Retina (tissue), 1 donor: ENCODE results near the gene FGF6.

Source experiments
- DNase-seq: peaks from one replicate; pipeline ENCODE4 v3.0.0-alpha.2; 2016

FGF6 gene

DNA sequence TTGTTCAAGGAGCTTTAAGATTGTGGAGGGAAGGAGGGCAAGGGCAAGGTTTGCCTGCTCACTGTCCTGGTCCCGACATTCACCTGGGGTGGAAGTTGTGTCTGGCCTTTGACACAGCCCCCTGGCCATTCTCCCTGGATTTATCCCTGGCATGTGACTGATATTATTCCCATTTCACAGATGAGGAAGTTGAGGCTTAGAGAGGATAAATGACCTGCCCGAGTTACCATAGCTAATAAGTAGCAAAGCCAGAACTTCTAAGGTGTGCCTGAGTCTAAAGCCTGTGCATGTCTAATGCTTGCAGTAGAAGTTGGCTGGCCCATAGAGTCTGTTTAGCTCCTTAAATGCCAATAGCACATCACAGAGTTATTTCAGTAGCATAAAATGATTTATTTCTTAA is 720 bp upstream of the FGF6 start:
- DNase-seq: no peak

DNA sequence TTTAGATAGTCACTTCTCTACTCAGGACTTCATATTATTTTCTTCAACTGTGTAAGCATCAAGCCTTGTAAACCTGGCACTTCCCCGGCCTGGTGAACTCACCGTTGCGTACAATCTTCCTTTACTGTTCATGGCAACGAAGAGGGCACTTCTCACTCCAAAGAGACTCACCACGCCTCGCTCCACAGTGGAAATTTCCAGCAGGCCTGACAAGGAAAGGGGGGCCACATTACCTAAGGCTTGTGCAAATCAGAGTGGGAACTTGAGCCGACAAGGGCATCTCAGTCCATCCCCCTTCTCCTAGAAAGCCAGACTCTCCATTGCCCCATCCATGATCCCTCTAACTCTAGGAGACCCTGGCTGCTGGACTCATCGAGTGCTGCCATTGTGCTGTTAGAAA is 1.6 kb downstream of the FGF6 start:
- no peak for DNase-seq

DNA sequence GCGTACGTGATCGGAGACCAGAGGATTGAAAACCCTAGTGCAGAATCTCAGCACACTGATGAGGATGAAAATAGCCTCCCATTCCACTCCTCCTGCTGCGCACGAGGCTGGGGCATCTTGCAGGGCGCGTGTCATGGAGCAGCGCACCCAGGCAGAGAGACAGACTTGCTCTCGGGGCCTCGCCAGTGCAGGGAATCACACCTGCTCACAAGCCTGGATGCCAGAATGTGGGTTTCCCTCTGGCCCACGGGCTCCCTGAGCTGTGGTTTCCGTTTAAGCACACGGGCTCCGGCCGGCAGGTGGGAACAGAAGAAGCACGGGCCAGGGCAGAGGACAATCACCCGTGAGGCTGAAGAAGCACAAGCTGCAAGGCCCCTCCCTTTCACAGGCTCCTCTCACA is 2.0 kb downstream of the FGF6 start:
- DNase-seq: no peak

DNA sequence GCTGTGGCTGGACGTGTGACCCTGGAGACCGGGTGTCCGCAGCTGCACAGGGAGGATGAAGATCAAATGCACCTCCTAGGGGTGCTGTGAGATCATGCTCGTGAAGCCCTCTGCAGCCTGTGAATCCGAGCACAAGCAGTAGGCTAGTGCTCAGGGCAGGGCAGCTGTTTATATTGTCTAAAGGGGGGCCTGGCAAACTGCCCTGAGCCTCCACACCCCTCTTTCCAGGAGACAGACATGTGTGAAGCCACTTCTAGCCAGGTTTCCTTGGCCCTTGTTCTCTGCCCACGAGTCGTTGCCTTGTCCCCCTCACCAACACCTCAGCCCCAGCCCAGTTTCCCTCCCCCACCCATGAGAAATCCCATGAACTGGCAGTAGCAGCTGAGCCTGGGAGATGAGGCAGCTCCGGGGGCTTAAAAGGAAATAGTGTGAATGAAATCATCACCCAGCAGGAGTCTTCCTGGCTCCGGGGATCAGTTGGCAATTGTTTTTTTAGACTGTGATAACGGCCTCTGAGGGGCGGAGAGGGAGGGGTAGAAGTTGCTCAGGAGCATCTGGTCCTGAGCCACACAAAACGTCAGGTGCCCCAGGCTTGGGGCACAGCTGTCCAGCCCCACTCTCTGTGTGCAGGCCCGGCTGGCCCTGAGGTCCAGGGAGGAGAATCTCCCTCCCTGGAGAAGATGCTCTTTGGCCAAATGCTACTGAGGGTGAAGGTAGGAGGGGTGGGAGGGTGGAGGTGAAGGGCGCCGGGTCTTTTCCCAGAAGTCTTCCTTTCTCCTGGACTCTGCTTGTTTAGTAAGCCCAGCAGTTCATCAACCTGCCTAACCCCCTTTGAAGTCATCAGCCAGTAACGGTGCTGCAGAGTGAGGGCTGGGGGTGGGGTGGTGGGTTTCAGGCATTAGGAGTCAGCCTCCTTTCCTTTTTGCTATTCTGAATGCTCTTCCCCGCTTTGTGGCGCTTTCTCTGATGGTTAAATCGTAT is 4.0 kb downstream of the FGF6 start:
- DNase-seq: peak; percentile 55

DNA sequence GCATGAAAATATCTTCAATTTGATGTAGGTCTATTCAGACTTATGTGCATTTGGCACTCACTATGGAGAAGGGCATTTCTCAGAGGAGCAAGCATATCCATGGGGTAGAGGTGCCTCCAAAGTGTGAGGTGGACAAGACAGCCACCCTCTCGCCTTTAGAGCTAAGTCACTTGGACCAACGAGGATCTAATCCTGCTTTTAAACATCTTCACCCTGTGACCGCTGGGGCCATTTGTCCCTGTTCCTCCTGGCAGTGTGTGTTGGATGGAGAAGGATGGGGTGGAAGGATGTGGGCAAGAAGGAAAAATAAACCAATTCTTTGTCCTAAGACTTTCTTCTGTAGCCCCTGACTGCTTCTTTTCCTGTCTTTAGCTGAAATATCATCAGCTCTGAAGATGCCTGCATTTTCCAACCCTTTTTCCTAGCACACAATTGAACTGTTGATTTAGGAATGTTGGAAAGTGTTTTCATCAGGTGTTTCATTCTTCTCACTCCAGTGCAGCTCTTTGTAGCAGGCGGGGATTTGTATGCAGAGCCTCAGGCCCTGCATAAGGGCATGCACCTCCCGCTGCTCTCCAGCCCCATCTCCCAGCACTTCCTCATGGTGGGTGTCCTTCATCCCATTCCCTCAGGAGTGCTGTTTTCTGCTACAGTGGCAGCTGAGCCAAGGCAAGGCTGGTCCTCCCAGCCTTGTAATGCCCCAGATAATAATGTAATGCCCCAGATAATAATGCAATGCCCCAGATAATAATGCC is 5.3 kb downstream of the FGF6 start:
- DNase-seq: no peak

DNA sequence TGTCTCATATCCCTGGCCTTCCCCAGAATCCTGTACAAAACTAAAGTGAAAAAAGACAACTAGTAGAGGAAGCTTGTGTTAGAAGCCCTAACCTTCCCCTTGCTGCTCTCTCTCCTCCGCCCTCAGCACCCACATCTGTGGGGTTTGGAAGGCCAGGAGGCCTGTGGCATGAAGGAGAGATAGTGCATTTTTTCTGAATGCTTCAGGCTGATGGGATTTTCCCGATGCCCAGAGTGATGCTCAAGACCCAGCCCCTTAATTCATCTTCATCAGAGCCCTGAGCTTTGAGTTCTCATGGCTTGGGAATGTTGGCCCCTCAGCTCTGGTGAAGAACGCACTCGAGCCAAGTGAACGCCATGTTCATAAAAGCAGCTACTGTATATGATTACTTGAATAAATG is 5.9 kb downstream of the FGF6 start:
- no peak for DNase-seq

DNA sequence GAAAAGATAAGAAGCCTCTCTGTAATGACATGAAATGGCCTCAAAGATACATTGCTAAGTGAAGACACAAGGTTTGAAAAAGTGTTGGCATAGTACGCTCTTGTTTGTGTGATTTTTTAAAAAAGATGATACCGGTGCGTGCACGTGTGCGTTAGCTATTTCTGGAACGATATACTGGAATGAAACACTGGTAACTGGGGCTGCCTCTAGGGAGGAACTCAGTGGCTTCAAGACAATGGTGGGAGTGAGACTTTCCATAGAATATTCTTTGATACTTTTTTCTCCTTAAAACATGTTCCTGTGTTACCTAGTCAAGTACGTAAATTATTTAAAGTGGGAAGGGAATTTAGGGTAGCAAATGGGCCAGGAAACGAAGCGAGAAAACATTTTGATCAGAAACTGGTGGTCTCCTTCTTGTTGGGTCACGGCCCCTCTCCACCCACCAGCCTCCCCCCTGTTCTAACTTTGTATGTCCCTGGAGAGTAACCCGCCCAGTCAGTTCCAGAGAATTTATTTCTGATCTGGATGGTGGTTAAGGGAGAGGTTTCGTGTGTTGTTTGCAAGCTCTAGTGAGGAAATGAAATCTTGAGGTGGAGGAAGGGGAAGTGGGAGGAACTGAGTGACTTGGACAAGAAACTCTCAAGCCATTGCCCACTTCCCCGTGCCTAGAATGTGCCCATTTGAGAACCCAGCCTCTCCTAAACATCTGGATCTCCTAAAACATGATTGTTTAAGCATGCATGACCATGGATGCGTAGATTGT is 6.6 kb downstream of the FGF6 start:
- DNase-seq: no peak

DNA sequence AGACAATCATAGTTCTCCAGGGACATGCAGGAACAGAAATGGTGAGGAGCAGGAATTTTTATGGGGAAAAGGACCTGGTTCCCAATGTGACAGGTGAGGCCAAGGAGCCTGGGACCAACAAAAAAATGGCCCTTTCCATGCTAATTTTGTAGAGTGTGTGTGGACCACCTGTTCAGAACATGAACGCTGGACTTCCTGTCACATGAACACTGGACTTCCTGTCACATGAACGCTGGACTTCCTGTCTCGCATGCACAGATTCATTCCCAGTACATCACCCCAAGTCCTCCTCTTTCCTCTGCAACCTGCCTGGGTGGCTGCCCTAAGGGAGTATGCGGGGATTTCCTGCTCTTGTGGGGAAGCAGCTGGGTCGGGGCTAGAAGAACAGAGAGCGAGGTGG is 10.1 kb downstream of the FGF6 start:
- DNase-seq: no peak

DNA sequence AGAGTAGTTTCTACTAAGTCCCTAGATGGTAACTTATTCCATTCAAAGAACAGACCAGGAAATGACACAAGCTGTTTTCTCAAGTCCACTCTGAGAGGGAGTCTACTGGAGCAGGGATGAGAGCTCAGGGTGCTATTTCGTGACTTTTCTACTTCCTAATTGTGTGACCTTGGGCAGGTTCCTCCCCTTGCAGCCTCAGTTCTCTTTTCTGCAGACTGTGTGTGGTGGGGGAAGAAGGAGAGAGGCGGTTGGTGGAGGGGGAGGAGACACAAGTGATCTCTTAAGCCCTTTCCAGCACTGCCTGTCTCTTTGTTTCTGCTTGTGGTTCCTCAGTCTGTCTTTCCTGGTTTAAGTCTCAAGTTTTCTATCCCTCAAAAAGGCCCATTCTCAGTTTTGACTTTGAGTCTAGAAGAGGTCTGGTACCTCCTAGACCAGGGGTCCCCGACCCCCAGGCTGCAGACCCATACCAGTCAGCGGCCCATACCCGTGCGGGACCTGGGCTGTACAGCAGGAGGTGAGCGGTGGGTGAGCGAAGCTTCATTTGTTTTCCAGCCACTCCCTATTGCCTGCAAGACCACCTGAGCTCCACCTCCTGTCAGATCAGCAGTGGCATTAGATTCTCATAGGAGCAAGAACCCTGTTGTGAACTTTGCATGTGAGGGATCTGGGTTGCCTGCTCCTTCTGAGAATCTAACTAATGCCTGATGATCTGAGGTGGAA is 10.7 kb downstream of the FGF6 start:
- no peak for DNase-seq

DNA sequence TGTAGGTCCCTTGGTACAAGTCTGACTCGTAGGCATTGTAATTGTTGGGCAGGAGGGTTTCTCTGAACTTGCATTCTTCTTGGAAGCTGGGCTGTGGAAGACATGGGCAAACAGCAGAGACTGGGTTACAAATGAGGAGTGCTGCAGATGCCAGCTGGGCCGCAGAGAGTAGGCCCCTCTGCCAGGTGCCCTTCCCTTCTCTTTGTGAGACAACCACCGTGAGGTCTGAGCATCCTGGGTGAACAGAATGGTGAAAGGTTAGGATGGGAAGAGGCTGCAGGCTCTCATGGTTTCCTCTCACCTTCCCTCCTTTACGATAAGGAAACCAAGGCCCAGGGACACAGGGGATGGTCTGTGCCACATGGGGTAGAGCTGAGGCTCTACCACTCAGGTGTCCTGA is 11.3 kb downstream of the FGF6 start:
- DNase-seq: no peak

DNA sequence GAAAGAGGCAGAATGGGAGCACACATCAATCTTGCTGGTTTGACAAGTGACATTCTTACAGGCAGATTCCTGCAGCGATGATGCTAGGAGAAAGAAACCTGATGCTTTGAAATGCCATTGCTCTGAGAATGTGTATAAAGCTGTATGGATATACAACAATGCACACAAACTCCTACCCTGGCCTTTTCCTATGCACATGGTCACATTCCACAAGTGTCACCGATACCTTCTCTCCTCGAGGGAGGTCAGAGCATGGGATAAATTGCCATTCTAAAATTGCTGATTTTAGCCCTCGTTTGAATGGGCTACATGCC is 11.9 kb downstream of the FGF6 start:
- no peak for DNase-seq

DNA sequence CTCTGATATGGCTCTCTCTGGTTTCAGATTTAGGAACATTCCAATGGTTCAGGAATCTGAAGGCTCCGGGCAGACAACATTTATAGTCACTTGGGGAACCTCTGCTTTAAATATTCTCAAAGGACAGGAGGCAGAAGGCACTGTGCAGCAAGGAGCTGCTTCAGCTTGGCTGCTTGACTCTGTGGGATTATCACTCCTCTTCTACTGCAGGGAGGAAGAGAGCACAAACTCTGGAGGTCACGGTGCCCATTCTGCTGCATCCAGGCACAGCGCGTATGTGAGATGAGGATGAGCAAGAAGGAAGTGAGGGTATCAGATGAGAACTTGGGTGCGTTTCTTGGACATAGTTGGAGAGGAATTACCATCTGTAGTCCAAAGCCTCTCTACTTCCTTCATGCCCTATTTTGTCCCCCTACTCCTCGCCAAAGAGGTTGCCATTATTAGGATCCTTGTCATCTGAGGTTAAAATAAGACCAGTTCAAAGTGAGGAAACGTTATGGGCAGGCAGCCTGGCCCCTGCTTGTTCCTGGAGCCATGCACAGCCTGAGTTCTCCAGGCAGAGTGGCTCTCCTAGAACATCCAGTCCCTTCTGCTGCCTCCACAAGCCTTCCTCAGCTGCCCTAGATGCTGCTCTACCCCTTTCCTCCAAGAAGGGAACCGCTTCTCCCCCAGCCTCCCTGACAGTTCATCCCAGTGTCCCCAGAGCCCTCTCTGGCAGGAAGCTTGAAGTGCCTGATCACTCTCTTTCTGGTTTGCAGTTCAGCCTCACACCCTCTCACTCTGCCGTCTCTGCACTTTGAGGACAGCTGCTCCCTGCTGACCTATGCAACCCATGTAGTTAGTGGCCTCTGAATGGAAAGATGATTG is 12.5 kb downstream of the FGF6 start:
- peak; percentile 22 for DNase-seq

DNA sequence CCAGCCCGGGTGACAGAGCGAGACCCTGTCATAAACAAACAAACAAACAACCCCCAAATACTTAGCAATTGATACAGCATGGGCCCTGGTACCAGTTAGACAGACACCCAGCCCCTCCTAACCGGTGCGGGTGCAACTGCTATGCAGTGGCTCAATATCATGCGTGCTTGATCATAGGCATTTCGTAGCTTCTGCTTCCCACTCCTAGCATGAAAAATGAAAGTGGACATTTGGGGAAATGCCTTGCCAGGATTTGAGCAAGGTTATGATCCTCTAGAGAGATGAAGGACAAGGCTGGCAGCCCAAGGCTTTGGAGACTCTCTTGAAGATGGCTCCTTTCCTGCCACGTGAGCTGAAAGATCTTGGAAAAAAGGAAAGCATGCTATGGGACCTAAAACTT is 13.7 kb downstream of the FGF6 start:
- DNase-seq: no peak

DNA sequence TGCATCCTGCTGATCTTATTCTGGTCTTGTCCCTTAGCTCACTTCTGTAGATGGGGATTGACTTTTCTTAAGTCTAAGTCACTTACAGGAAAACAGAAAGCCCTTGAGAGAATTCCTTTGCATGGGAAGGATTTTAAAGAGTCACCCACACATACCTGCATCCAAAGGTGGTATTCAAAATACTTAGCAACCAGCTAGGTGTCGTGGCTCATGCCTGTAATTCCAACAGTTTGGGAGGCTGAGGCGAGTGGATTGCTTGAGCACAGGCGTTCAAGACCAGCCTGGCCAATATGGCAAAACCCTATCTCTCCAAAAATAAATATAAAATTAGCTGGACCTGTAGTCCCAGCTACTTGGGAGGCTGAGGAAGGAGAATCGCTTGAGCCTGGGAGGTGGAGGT is 14.2 kb downstream of the FGF6 start:
- DNase-seq: no peak

DNA sequence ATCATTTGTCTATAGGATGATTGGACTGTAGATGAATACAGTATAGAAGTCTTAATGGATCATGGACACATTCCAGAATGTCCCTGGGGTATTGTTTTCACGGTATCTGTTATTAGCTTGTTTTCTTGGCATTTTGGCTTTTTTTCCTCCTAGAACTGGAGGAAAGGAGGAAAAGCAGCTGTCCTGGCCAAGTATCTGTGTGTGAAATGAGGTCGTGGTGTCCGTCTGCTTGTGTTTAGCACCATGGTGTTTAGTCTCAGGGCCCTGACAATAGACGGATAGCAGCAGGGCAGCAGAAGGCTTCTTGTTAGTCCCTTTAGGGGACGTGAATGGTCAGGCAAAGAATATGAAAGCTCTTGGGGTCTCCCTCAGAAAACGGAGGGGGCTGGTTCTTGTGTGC is 21.2 kb downstream of the FGF6 start:
- no peak for DNase-seq

DNA sequence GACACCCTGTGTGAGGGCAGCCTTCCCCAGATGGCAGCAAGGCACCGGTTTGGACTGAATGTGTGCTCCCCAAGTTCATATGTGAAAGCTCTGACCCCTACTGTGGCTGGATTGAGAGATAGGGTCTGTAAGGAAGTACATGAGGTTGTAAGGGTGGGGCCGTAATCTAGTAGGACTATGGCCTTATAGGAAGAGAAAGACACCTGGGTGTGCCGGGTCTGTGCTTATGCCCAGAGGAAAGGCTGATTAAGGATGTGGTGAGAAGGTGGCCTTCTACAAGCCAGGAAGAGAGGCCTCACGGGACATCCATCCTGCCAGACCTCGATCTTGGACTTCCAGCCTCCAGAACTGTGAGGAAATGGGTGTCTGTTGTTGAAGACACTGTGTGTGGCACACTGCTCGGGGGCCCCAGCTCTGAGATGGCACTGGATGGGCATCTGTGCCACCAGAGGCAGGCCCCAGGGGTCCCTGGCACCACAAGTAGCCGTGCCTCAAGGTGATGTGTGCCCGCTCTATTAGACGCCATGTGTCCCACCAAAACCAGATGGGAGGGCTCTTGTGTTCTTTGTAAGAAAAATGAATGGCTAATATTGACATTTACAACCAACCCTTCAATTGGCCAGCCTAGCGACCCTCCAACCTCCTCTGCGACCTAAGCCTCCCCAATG is 22.0 kb downstream of the FGF6 start:
- DNase-seq: no peak

DNA sequence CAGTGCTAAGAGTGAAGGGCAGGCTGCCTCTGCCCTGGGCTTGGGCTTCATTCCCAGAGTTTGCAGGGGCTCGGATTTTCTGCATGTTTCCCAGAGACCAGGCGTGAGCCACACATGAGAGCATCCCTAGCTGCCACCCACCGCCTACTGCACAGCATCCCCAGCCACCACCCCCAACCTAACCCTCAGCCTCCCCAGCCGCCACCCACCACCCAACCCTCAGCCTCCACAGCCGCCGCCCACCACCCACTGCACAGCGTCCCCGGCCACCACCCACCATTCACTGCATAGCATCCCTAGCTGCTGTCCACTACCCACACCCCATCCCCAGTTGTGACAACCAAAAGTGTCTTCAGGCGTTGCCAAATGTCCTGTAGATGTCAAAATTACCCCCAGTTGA is 22.6 kb downstream of the FGF6 start:
- no peak for DNase-seq

DNA sequence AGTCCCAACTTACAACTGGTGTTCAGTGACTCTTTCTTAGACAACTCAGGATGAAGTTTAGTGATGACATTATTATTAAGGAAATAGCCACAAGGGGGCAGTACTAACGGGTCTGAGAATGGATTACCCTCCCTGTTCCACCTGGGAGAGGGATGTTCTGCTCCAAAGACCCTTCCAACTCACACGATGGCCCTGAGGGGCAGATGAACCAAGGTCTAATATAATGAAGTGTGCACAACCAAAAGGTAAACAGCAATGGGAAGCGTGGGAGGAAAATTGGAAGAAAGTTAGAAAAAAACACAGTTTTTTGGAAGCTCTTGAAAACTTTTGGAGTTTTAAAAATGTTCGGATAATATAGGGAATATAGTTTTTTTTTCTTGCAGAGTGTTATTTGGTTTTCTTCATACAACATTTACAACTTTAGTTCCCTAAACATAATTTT is 24.0 kb downstream of the FGF6 start:
- peak; percentile 35 for DNase-seq

DNA sequence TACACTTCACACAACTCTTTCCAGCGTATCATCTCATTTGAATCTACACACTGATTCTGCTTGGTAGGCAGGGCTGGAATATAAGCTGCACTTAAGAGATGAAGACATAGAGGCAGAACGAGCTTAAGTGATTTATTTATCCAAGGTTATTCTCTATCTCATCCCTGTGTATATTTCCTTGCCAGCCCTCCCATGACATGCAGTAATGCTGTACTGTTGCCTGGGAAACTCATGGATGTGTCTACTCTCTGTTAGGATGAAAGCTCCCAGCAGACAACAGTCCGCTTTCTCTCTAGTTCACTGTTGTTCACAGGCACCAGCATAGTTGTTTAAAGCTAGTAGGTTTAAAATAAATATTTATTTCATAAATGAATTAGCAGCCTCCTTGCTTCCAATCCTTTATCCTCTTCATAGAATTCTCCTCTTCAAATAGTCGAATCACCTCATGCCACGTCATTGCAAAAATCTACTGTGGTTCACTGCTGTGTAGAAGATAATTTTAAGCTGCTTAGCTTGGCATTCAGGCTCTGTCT is 25.4 kb downstream of the FGF6 start:
- DNase-seq: no peak

DNA sequence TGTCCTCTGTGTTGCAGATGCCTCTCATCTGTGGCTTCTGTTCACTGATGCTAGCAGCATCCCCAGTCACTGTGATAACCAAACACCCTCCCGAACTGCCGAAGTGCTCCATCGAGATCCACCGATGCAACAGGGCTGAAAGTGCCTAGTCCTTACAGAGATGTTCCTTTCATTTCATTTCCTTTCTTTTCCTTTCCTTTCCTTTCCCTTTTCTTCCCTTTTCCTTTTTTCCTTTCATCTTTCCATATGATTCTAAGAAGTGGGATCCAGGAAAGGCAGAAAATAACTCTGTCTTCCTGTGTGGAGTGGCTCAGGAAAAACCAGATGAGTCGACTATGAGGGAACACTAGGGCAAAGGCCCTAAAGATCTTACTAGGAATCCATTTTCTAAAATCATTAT is 26.7 kb downstream of the FGF6 start:
- no peak for DNase-seq

DNA sequence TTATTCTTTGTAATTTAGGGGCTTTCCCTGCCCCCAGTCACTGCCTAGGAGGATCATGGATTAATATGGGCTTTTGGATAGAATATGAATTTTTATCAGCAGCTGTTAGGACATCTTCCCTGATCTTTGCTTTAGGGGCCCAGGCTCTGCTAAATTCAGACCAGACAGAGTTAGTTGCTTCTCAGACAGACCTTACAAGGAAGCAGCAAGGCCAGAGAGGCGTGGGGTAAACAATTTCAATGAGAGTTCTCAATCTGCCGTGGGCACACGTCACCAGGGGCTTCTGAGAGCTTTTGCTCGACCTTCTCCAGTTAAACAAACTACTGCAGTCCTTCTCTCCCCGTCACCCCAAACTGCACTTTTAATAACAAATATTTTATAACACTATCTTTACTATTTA is 27.7 kb downstream of the FGF6 start:
- DNase-seq: no peak
